Transverse colon (tissue), 4 donors: ENCODE results near the gene CYB5R4.

Source experiments
- CTCF ChIP-seq, 5 experiments: fragments of 200-600 bp in 3 of 5; fragments of 450-650 bp in 2 of 5; sonication (generic) in 3 of 5; IDR thresholded peaks; 1 replicate in 2 of 5; 2 replicates in 3 of 5; pipeline ENCODE4 v1.5.1; 2016 to 2017; ENCODE audit warnings: antibody characterized with exemption in 5 of 5, inconsistent platforms in 3 of 5, mild to moderate bottlenecking in 2 of 5, moderate library complexity in 1 of 5
- EP300 ChIP-seq: sonication (generic); formaldehyde crosslinking; IDR thresholded peaks from one replicate; pipeline ENCODE4 v1.6.1; 2017; ENCODE audit warnings: antibody characterized with exemption, low read depth
- POLR2A ChIP-seq: fragments of 450-650 bp; IDR thresholded peaks from one replicate; pipeline ENCODE4 v1.6.1; 2016; ENCODE audit warnings: antibody characterized with exemption, mild to moderate bottlenecking, moderate library complexity
- POLR2AphosphoS5 ChIP-seq, 3 donors: sonication (generic); formaldehyde crosslinking; IDR thresholded peaks; one replicate each; pipeline ENCODE4 v1.6.1; 2016; ENCODE audit warnings: antibody characterized with exemption in 3 of 3

- no peak for TF ChIP-seq EP300
- no peak for TF ChIP-seq POLR2AphosphoS5 (IDR thresholded peaks at IDR 0.05)
- no peak for TF ChIP-seq CTCF (IDR thresholded peaks at IDR 0.05)
- no peak for TF ChIP-seq POLR2A
Observed at GRCh38 chr6:84003131-84003530, 143.6 kb downstream of the CYB5R4 start.
